ENCODE data around the gene IL10RB.

- TF ChIP-seq POLR2A (IDR thresholded peaks at IDR 0.05) (no peak), CTCF (IDR thresholded peaks at IDR 0.05 in 4 of 5, conservative IDR thresholded peaks at IDR 0.05 in 1 of 5) (no peak)
Measured at GRCh38 chr21:33259995-33260394, 6.2 kb upstream of the IL10RB start.
